SH-SY5Y (cell line): ENCODE measurements around the gene FAM98B.

Experiments used
- GATA2 ChIP-seq: IDR thresholded peaks from 2 replicates; pipeline ENCODE4 v1.6.1; 2011; ENCODE audit warnings: mild to moderate bottlenecking, low read depth, low read length
- GATA3 ChIP-seq: IDR thresholded peaks from 2 replicates; pipeline ENCODE4 v1.6.1; 2011; ENCODE audit warnings: low read depth, mild to moderate bottlenecking, low read length, moderate library complexity

- TF ChIP-seq GATA2 (peak; percentile 91), GATA3 (peak; percentile 59; the same call in 1 of the 2 replicates)
Measured at GRCh38 chr15:38514601-38515000, 60.7 kb downstream of the FAM98B start.
